Right ventricle myocardium superior (tissue), 1 donor: Measurements from ENCODE around the gene NUP98. TPM values are rescaled to one million over a fixed set of nuclear protein-coding genes. Genes with fewer than 3 reads are reported as not detected.

Source experiments
- ATAC-seq: fragments of 200-7000 bp; cut with Tn5 transposase; one replicate; pipeline ENCODE4 v1.9.1; 2020; ENCODE audit warnings: mild to moderate bottlenecking; ENCODE audit not compliant: poor library complexity
- DNase-seq: peaks from one replicate; pipeline ENCODE4 v3.0.0-alpha.2; 2020
- intact Hi-C: fragments of 100-400 bp; cut with DNase I; formaldehyde crosslinking; loops from one replicate; pipeline ENCODE4 v1.11.2; 2022
- total RNA-seq: library from RNA; stranded (reverse); fragmentation: NEBNext Ultra II Directional; extraction: Animal tissue kit (Norgen Biotek cat#: 25700); gene quantifications from one replicate; pipeline ENCODE4 v1.2.1, GENCODE V29; 2021
- donor health status: DM: no; HTN: yes; CAD: no; lungs with severe emphysema.

Gene NUP98
- total RNA-seq, 1 donor from 2014 or later: 43.2 TPM

DNA sequence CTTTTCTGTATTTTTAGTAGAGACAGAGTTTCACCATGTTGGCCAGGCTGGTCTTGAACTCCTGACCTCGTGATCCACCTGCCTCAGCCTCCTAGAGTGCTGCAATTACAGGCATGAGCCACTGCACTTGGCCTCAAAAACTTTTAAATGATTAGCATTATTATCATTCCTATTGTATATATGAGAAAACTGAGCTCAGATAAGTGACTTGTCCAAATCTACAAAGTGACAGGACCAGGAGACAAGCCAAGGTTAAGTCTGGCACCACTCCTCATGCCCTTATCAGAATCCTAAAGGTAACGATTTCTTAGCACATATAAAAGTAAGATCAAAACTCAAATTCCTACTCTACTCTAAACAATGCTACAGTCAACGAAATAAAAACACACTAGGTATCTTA lies 94.0 kb downstream of the NUP98 start:
- DNase-seq: no peak
- ATAC-seq: no peak
- intact Hi-C loops: no loop called here

DNA sequence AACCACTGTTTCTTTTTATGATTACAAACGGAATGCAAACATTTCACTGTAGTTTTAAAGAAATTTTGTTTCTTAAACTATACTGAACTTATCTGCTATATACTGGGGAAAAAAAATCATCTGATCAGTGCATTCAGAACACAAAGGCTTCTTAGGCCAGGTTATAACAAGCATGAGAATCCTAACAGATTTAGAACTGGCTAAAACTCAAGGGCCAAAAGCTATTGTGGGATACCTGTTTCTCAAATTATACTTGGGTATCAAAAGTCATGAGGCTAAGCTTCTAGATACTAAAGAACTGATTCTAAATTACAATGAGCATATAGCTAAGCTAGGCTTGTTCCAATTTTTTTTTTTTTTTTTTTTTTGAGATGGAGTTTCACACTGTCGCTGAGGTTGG lies 96.4 kb downstream of the NUP98 start:
- DNase-seq: no peak
- ATAC-seq: peak; percentile 16
- intact Hi-C loops: no loop called here

DNA sequence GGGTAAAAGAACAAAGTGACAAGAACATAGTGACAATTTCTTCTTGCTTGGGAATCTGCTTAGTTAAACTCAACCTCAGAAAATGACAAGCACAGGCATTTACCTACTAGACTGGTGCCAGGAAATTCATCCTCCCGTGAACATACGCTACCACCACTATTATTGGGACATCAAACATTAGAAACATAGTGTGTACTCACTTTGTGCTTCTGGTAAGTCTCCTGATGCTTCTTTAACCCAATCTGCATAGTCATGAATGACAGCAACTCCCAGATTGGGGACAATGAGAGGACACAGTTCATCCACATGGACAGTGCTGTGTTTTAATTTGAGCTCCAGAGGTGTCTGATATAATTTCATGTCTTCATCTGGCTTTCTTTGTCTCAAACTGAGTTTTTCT lies 96.9 kb downstream of the NUP98 start:
- intact Hi-C loops: no loop called here
- DNase-seq (no peak), ATAC-seq (no peak)

DNA sequence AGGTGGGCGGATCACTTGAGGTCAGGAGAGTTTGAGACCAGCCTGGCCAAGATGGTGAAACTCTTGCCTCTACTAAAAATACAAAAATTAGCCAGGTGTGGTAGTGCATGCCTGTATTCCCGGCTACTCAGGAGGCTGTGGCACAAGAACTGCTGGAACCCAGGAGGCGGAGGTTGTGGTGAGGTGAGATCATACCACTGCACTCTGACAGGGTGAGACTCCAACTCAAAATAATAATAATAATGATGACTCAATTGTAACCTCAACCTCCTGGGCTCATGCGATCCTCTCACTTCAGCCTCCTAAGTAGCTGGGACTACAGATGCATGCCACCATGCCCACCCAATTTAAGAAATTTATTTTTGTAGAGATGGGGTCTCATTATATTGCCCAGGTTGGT lies 110.6 kb downstream of the NUP98 start:
- DNase-seq: no peak
- no peak for ATAC-seq
- intact Hi-C loops: no loop called here

DNA sequence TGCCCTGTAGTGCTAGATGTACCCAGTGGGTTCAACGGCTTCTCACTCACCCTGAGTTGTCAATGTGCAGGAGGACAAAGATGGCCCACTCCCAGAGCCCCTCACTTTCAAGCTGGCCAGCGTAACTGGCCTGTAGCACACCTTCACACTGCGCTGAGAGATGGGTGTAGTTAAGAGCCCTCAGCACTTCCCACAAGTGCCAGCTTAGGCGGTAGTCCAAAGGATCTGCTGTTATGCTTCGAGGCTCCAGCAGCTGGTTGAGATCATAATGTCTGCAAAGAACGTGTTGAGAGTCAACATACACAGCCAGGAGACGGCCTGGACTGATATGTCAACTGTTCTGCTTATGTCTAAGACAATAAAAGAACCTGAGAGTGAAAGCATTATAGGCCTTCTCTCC lies 111.4 kb downstream of the NUP98 start:
- ATAC-seq (peak; percentile 78), DNase-seq (no peak)
- intact Hi-C loops: no loop called here

DNA sequence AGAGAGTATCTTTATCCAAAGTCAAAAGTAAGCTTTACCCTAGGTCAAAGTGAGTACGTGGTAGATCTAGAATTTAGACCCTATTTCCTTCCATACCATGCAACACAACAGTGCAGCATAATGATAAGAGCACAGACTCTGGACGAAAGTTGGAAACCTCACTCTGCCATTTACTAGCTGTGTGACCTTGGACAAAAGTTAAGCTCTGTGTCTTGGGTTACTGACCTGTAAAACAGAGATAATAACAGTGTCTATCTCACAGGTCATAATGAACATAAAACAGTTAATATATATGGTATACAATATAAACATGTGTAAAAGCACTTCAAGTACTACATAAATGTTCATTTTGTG lies 112.6 kb downstream of the NUP98 start:
- intact Hi-C loops: no loop called here
- peak; percentile 33 for ATAC-seq
- no peak for DNase-seq

DNA sequence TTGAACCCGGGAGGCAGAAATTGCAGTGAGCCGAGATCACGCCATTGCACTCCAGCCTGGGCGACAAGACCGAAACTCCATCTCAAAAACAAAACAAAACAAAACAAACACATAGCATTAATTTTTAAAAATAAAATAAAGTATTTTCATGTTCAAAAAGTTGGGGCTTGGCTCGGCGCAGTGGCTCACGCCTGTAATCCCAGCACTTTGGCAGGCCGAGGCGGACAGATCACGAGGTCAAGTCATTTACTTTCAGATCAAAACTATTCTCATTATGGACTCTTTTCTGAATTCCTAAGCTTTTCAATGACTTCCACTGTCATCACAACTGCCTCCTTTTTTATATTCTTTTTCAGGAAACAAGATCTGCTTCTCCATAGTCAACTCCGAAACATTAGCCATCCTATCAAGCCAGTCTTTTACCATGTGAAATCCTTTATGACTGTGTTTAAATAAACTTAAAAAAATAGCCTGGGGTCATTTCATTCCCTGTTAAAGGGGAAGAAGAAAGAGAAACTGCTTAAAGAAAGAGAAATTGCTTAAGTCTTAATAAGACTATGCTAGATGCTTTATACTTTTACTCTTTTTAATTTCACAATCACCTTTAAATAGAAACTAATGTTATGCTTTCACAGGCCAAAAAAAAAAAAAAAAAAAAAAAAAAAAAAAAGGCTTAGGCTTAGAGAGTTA lies 113.1 kb downstream of the NUP98 start:
- intact Hi-C loops: no loop called here
- no peak for ATAC-seq

DNA sequence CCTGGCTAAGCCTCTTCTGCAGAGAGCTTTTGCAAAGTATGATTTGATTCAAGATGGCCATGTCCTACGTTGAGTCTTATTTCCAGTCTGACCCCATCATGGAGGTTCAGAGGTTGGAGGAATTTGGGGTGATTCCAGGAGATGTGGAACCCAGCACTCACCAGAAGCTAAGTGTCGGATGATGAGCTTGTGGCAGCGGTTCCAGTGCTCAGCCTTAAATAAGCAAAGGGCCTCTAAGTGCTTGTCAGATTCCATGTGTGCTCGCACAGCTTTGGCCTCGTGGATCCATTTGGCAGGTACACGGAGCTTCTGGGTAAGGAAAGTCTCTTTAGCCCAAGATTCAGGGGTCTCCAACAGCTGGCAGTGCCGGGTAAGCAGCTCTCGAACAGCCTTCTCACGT lies 114.3 kb downstream of the NUP98 start:
- DNase-seq (no peak), ATAC-seq (peak; percentile 79)
- intact Hi-C loops: no loop called here

More for the DNA sequence above, 113.1 kb downstream of the NUP98 start:
- no peak for DNase-seq

DNA sequence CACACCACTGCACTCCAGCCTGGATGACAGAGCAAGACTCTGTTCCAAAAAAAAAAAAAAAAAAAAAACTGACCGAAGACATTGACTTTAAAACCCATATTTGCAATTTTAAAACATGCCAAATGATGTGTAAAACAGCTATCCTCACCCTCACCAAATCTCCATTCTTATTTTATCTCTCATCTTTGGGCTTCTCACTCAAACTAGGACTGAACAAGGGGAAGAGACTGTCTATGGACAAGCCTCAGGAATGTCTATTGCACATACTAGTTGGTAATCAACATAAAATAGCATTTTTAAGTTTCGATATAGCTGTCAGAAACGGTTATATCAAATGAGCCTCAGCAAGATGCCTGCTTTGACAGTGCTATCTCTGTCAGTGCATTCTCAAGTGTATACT lies 118.3 kb downstream of the NUP98 start:
- DNase-seq: no peak
- intact Hi-C loops: no loop called here
- ATAC-seq: no peak

DNA sequence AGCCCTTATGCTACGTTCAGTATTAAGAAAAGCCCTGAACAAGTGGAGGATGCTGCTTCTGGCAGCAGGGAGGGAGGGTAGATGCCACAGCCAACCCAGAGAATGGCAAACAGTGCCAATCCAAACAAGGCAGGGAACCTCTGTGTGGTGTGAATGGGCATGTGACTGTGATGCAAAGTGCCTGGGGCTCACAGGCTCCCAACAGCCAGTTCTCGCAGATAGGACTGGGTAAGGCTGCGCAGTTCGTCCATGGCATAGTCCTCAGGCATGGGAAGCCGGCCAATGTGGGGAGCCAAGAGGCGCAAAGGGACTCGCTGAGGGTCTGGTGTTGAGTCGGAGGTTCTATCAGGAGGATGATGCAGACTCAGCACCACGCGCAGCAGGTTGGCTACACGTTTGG lies 121.4 kb downstream of the NUP98 start:
- ATAC-seq (no peak), DNase-seq (no peak)
- intact Hi-C loops: no loop called here

DNA sequence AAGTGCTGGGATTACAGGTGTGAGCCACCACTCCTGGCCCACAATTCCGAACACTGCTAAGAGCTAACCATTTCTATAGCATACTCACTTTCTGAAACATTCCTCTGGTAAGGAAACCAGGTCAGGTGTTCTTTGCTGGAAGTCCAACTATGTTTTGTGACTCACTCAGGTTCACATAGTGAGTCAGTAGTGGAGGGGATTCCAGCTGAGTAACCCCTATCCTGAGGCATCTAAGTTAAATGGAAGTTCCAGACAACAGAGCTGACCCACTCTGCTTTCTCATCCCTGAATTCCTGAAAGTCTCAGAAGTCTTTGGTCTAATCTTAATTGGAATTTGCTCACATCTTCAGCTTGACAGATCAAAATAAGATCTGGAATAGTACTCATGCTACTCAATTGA lies 123.2 kb downstream of the NUP98 start:
- ATAC-seq (no peak), DNase-seq (no peak)
- intact Hi-C loops: no loop called here

DNA sequence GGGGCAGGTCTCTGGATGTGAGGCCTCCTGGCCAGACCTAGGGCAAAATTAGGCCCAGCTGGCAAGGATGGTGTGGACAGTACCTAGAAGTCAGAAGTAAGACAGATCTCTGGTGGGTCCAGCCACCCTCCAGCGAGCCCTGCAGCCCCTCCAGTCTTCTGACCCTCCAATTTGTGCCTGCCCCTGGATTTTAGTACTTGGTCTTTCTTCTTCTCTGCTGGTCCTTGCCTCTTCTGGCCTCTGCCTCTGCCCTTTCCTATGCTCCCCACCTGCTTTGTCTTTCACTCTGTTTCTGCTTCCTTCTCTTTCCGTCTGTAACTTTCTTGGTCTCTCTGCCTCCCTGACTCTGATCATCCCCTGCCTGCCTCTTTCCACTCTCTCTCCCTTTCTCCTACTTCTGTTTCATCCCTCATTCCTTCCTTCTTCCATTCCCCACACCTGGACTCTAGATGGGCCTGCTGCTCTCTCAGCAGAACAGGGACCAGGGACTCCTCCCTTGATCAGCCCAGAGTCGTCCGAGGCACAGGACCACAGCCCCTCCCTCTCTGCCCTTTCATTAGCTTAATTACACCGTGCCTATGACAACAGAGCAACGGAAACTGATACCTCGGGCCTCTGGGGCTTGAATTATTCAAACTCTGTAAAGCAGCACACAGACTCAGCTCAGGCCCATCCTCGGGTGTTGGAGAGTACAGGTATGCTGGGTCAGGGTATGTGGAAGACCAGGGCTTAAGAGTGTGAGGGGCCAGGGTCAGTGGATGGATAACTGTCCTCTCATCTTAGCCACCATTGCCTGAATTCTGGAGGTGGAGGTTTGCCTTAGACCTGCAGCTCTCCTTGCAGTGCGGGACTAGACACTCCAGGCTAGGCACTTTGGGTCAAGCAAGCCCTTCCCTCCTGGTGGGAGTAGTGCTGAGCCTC lies 125.8 kb downstream of the NUP98 start, which contains the start of gene CHRNA10:
Gene CHRNA10 (minus strand): TSS at position 51 of the 921 bp plus-strand sequence. CDS start 72 bp downstream, outside the sequence.
- ATAC-seq (peak; percentile 14), DNase-seq (no peak)
- intact Hi-C loops: no loop called here

DNA sequence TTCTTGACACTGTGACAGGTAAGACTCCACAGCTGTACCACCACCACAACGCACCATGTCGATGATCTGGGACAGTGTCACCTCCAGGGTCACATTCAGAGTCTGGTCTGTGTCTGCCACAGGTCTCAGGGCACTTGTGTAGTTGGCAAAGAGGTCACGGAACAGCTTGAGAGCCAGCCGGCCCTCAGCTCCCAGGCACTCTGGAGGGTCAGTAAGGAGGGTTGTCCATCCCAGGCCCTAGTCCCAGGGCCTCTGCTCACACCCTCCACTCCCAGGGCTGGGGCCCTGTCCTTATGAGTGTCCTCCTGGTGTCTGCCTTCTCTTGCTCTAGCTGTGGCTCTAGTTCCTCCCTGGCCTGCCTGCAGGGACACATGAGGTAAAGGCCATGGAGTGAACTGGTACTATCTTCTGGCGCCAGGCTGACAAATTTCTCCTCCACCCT lies 127.6 kb downstream of the NUP98 start:
- ATAC-seq: peak; percentile 84
- intact Hi-C loops: no loop called here
- DNase-seq: peak; percentile 66

DNA sequence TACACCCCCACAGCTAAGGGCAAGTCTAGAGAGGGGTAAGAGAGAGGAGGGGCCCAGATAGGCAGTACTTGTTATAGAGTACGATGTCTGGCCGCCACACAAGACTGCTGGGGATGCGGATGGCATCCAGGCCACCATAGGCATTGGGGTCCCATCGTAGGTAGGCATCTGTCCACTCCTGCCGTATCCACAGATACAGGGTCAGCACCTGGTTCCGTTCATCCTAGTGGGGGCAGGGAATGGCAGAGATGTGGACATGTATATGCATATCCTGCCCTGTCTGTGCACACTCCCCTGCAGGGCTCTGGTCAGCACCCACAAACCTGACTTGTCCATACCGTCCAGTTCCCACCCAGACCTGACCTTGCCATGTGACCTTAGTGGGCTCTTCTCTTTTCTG lies 128.2 kb downstream of the NUP98 start:
- ATAC-seq (no peak), DNase-seq (no peak)

DNA sequence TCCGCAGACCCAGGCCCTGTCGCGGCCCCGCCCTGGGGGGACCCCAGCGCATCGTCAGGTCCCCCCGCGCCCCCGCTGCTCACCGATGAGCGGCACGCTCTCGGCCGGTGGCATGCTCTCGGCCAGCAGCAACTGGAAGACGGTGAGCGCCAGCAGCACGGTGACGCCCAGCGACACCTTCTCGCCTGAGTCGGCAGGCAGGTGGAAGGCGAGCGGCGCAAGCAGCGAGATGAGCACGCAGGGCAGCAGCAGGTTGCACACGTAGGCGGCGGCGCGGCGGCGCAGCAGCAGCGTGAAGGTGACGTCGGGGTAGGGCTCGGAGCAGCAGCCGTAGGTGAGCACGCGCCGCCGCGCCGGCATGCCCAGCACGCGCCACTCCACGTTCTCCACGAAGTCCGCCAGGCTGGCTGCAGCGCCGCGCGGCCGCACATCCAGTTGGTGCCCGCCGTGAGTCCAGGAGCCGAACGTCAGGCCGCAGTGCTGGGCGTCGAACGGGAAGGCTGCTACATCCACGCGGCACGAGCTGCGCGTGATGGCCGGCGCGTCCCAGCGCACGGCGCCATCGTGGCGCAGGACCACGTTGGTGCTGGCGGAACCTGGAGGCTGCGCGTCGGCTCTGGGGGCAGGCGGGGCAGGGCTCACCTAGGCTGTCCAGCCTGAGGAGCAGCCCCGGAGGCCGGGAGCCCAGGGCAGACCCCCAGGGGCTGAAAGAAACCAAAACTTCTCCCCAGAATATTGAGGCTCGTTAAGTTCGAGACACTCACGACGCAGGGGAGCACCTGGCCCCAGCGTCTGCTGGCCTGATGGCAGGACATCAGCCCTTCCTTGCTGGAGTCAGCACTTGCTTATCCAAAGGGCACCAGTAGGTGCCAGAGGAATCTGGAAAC lies 130.0 kb downstream of the NUP98 start:
- ATAC-seq: no peak
- DNase-seq: no peak
- intact Hi-C loops: no loop called here

More for the DNA sequence above, 128.2 kb downstream of the NUP98 start:
- intact Hi-C loops: no loop called here

DNA sequence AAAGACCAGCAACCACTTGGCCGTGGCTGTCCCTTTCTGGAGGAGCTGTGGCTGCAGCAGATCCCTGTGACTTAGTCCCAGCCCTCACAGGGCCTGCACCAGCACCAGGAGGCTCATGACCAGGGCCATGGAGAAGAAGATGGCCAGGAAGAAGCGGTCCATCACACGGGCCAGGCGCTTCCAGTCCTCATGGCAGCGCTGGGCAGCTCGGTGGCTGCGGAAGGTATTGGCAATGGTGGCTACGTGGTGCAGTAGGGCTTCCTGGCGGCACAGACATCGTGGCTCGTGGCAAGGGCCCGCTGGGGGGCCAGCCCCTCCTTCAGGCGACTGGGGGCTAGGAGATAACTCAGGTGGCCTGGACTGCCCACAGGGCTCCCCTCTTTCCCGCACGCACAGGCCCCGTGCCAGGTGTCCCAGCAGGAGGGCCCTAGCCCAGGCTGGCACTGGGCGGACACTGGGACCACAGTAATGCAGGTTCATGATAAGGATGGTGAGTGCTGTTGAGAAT lies 131.3 kb downstream of the NUP98 start:
- intact Hi-C loops: no loop called here
- ATAC-seq: no peak
- DNase-seq: no peak

DNA sequence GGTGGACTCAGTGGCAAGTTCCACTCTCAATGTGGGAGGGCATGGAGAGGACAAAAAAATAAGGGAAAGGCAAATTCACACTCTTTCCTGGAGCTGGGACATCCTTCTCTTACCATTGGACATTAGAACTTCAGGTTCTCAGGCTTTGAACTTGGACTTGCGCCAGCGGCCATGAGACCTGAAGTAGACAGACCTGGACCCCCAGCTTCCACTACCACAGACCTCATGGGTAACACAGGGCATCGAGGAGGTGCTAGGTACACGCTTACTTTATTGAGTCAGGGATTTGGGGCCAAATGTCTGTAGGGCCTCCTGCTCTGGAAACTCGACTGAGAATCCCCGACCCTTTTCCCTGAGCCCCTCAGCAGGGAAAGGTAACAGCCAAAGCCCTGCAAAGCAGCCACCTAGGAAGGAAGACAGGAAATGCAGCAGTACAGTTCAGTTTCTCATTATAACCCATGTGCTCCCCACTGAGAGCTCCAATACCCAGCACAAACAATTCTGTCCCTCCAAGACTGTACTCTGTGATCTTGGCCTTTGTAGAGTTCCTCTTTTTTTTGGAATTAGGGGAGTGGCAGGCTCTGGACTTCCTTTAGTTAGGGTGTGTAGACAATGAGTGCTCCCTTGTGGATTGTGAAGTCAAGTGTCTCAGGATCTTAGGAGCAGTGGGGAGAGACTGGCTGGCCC lies 131.9 kb downstream of the NUP98 start:
- intact Hi-C loops: no loop called here
- no peak for ATAC-seq
- no peak for DNase-seq

DNA sequence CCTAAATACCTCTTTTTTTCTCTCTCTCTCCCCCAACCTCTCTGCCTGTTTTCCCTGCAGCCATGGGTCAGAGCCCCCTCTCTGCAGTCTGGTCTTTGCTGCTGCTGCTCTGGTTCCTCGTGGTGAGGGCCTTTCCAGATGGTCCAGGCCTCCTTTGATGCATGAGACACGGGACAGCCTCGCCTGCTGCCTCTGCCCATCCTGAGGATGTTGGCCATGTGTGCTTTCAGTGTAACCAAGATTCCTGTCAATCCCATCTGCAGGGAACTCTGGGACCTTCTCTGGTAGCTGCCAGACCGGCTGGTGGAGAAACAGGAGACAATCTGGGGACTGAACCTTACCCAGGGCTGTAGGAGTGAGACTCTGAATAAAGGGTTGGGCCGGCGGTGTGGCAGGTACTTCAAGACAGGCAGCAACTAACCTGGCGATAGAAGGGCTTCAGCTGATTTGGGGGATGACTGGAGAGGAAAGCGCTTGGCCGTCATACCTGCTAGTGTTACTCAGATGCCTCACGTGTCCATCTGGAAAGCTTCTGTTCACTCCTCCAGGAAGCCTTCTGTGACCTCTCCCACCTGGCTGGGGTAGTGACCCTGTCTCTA lies 133.2 kb downstream of the NUP98 start:
- intact Hi-C loops: no loop called here
- no peak for DNase-seq

More for the DNA sequence above, 133.2 kb downstream of the NUP98 start:
- ATAC-seq: no peak
